HG02759 (cell line): ENCODE results near the gene ADNP.

Source experiments
- ATAC-seq: cut with Tn5 transposase; IDR thresholded peaks from one replicate; pipeline ENCODE4 v1.9.1; 2021; ENCODE audit warnings: mild to moderate bottlenecking, moderate library complexity; ENCODE audit not compliant: unreplicated experiment

ADNP gene

DNA sequence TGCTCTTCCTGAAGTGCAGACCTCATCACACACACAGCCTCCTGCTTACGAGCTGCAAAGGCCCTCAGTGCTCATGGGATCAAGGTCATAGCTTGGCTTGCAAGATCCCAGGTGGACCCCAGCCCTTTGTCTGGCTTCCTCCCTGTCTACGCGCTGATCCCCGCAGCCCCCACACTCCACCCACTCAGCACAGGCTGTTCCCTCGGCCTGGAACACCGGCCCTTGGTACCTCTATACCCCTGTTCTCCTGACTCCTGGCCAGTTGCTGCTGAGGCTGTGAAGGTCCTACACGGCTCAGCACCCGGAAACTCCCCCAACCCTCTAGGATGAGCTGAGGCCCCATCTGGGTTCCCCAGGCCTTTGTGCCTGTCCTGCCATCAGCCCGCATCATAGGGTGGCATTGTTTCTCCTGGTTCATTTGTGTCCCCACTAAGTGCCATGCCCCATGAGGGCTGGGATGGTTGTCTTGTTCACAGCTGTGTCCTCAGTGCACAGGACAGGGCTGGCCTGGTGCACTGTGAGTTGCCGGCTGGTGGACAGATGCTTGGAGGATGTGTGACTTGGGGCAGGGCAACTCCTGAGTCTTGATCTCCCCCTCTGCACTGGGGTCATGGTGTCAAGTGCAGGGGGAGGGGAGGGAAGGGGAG is 57.0 kb downstream of the ADNP start:
- no peak for ATAC-seq

DNA sequence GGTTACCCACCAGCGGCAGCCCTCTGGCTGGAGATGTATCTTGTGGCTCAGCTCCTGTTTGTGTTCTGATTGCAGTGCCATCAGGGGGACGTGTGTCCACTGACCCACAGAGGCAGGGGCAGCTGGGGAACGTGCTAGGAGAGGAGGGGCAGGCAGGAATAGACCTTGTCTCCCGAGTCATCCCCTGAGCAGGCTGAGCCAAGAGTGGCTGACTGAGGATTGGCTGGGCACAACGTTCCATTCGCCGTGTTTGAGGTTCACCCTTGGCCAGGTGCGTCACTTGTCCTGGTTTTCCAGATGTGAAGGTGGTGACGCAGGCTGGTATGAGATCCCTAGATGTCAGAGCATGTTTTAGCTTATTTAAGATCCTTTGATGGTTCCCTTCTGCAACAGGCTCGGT is 57.7 kb downstream of the ADNP start:
- no peak for ATAC-seq

DNA sequence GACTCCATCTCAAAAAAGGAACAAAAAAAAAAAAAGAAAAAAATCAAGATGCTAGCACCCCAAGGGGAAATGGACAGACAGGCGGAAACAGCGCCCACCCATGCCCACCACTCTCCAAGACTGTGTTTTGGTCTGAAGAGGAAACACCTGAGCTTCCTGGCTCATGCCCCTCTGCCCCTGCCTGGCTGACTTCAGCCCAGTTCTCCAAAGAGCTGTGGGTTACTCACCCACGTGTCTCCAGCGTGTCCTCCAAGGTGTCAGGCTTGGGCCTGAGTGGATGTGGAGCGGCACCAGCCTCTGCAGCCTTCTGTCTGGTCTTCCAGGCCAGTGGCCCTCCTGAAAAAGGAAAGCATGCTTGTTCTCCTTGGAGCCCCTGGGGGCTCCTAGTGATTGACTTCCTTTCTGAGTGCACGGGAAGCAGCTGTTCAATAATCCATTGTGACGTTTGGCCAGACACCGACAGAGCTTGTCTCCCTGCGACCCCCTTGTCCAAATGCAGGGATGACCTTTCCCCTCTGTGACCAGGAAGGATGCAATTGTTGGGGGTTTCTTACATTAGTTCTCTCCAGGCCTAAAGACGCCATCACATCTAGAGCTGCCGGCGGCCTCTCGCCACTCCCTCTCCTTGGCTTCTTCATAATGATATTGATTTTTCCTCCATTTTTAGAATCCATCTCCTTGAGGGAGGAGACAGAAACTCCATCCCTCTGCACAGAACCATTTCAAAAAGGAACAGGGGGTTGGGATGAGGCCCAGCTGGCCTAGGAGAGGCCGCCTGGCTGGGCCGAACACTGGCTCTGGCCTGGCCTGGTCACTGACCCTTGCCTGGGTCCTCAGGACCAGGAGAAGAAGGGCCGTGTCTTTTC is 58.4 kb downstream of the ADNP start:
- no peak for ATAC-seq

DNA sequence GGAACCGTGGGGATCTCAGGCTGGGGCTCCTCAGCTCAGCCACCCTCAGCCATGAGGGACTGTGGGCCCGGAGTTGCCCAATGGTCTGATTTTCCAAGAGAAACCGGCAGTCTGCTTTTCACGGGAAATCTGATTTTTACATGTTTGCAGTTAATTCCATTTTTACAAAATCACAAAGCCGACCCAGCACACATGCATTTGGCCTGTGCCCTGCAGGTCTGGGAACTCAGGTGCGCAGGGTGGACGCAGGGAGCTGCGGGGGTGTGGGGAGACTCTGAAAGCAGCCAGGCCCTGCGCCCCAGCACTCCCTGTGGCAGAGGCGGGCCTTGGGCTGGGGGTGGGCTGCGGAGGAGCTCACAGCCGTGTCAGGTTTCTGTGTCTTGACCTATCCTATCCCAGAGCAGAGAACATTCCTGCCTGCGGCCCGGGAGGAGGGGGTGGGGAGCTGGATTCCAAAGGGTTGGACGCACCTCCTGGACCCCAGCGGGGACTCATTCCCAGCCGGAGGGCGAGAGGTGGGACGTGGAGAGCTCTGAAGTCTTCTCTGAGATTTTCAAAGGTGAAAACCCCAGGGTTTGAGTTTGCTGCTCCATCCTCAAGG is 60.6 kb downstream of the ADNP start:
- ATAC-seq = no peak

DNA sequence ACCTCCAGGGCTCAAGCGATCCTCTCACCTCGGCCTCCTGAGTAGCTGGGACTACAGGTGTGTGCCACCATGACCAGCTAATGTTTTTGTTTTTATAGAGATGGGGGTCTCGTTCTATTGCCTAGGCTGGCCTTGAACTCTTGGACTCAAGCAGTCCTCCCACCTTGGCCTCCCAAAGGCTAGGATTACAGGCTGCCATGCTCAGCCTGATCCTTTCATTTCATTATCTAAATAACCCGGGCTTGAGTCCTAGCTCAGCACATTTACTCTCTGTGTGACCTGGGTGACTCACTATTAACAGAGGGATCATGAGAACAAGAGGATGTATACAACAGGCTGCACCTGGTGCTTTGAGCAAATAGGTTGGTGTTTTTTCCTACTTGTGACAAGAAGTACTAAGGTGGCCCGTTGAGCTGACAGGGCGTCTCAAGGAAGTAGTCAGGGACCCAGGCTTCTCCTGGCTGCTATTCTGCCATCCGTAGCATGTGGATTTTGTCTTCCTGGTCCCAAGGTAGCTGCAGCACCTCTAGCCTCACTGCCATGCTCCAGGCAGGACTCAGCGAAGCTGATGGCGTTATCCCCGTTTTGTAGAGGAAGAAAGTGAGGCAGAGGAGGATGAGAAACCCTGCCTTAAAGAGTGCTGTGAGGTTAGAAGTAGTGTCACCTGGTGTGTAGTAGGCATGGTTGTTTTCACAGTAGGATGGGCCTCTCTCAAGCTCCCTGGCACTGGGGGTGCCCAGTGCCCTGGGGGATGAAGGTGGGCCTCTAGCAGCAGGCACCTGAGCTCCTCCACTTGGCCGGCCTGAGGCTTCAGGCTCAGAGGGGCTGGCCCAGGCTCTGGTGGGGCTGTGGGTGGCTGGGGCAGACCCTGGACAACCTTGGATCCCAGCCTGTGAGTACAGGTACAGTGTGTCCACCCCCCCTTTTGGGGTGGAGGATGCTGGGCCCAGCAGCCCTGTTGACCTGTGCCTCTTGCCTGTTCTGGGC is 62.4 kb downstream of the ADNP start:
- no peak for ATAC-seq

DNA sequence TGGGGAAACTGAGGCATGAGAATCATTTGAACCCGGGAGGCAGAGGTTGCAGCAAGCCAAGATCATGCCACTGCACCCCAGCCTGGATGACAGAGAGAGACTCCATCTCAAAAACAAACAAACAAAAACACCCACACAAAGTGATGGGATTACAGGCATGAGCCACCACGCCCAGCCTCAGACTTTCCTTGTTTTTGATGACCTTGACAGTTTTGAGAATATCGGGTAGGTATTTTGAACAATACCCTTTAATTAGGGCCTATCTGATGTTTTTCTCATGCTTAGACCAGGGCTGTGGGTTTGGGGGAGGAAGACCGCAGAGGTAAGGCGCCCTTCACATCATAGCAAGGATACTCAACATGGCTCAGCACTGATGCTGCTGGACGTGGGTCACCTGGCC is 63.4 kb downstream of the ADNP start:
- ATAC-seq = no peak

DNA sequence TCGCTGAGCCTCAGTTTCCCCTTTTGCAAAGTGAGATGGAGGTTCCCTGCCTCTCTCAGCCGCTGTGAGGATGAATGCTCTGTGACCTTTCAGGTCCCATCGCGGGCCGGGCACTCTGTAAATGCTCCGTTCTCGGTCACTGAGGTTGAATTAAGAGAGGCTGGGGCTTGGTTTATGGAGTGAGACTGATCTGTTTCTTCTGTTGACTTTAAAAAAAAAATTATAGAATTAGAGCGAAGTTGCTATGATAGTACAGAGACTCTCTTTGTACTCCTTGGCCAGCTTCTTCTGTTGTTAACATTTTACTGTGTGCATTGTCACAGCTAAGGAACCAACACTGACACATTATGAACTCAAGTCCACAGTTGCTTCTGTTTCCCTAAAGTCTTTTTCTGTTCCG is 64.4 kb downstream of the ADNP start:
- no peak for ATAC-seq

DNA sequence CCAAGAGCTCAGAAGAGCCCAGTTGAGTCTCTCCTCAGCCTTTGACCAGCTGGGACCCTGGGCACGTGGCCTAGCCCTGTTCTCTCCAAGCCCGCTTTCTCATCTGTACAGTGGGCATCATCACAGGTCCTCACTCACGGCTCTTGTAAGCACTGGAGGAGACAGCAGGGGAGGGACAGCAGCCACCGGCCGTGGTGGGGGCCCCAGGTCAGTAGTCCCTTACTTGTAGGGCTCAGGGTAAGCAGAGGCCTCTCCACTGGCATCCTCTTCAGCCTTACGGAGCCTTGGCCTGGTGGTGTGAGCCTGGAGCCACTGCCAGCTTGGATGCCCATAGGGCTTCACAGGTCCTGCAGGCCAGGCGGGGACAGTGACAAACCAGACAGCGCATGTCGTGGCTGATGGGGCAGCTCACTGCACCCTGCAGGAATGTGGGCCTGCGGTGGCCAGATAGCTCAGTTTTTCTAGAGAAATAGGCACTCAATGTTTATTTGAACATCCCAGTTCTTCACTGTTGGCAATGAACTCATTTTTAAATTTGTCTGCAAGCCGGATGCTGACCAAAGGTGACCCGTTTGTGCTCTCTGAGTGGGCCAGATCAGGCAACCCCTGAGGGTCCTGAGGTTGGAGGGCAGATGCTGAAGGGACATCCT is 65.1 kb downstream of the ADNP start:
- no peak for ATAC-seq

DNA sequence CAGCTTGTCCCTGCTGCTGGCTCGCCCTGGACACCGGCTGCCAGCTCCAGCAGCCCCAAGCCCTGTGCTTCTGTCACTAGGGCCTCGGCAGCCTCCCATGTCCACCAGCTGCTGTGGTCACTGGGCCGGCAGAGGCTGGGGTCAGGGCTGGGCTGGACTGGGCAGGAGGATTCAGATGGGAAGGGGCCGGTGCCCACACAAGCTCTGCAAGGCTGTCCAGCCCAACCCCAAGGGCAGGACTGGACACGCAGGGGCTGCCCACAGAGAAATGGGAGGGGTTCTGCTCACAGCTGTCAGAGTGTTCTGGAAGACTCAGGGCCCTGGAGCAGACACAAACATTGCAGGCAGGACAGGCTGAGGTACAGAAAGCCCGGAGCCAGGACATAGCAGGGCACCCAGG is 65.6 kb downstream of the ADNP start:
- no peak for ATAC-seq

DNA sequence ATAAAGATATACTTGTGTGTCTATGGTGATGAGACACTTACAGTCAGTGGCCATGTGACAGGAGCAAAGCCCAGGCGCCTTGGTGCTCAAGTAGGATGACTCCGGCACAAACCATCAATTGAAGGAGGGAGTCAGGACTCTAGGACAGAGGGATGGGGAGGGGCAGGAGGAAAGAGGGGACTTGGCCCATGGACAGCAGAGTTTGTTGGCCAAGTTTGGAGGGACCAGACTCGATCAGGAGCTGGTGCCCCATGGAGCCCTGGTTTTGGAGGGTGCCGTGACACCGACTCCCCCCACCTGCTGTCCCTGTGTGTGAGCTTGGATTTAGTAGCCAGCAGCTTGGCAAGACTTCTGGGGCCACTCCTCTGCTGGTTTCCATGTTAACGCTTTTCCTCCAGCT is 66.1 kb downstream of the ADNP start:
- ATAC-seq = no peak

DNA sequence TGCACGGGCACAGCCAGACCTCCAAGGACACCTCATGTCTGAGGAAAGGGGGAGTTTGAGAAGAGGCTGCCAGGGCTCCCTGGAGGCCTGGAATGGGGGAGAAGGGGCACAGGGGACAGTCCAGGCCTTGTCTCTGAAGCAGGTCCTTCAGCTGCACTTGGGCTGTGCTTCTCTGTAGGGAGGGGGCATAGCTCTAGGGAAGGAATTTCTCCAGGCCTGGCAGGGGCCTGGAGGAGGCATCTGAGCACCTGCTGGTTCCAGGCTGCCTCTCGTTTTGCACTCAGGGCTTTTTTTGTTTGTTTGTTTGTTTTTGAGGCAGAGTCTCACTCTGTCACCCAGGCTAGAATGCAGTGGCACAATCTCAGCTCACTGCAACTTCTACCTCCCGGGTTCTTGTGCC is 68.7 kb downstream of the ADNP start:
- no peak for ATAC-seq

DNA sequence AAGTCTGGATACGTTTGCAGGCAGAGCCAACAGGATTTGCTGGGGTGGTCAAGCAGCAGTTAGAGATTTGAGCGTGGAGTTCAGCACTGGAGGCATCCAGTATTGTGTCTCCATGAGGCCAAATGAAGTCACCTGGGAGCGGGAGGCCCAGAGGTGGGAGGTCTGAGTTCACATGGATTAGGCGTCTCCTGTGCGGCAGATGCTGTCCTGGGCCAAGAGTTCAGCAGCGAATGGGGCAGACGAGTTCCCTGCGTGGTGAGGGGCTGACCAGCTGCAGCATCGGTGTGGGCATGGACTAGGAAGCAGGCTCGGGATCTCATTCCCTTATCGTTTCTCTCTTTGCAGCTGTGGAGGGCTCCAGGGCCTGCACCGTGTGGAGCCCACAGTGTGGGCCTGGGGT is 70.2 kb downstream of the ADNP start:
- ATAC-seq = no peak

DNA sequence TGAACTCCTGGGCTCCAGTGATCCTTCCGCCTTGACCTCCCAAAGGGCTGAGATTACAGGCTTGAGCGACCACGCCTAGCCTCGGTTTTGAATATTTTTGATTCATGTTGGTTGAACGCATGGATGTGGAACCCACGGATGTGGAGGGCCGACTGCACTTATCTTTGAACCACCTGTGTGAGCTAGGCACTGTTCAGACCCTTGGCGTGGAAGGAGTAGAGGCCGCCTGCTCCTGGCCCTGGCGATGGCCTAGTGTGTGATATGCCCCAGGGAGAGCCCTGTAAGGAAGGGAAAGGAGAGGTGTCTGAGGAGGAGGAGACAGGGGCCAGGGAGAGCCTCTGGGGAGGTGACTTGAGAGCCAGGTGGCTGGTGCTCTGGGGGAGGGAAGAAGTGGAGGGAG is 72.1 kb downstream of the ADNP start:
- ATAC-seq = no peak

DNA sequence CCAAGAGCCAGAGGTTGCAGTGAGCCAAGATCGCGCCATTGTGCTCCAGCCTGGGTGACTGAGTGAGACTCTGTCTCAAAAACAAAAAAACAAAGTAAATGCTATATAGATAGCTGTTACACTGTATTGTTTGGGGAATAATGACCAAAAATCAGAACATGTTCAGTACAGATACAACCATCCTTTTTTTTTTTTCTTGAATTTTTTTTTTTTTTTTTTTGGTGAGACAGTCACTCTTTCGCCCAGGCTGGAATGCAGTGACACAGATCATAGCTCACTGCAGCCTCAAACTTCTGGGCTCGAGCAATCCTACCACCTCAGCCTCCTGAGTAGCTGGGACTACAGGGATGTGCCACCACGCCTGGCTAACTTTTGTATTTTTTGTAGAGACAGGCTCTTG is 72.7 kb downstream of the ADNP start:
- no peak for ATAC-seq

DNA sequence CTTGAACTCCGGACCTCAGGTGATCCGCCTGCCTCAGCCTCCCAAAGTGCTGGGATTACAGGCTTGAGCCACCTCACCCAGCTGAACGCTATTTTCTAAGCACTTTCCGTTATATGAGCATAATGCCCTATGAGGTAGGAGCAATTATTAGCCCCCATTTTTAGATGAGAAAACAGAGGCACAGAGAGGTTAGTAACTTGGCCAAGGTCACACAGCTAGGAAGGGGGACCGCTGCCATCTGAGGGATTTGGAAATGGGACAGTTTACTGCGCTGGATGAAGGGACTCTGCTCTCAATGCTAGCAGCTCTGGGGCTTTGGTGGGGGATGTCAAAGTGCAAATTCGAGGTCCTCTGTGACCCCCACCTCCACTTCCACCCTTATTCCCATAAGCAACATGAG is 73.9 kb downstream of the ADNP start:
- ATAC-seq = no peak

DNA sequence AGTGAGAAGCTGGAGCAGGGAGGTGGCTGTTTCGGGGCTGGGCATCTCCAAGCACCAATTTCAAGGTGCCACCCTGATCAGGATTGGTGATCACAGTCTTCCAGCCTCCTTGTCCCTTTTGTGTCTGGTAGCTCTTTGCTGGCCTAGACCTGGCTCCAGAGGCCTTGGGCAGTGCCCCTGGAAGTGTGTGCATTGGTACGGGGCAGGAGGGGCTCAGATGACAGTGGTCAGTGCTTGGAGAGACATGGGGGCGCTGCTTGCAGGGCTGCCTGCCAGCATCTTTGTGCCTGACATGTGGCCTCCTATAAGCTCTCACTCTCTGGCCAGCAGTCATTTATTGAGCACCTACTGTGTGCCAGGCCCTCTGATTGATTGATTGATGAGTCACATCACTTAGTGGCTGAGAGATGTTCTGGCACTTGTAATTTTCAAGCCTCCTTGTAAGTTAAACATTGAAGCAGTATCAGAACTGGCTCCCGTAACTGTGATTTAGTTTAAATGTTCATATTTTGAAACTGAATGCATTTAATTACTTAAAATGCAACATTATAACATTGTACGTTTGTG is 74.7 kb downstream of the ADNP start:
- no peak for ATAC-seq

DNA sequence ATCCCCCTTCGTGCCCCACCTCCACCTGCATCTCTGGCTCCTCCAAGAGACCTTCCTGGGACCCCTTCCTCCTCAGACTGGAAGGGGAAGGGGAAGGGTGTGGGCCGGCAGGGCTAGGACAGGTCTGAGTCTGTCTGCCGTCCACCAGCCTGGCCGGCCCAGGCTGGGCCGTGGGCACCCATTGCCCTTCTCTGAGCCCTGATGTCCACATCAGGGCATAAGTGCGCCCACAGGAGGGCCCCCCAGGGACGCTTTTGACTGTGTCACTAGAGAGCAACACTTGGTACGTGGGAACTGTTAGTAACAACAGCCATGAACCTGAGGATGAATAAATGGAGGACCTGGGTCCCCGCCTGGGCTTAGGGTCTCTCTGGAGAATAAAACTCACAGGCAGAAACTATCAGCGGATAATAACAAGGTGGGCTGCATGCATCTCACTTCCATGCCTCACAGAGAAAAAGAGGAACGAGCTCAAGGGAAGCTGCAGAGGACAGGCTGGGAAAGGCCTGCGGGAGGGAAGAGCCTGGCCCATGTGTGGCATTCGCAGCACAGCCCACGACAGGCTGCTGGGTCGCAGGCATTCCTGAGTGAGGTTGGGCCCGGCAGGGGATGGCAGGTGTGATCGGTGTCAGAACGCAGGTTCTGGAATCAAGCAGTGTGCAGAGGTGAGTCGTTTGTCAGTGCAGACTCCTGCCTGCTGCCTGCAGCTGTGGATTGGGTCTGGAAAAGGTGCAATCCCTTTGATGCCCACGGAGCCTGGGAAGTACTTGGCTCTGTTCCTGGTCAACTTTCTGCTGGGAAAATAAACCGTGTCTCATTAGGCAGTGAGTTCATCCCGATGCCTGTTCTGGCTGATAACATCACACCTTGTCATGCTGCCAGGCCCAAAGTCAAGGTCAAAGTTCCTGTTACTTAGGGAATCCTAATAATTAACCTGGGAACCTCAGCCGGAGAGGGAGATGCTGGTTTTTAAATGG is 75.5 kb downstream of the ADNP start:
- ATAC-seq = no peak

DNA sequence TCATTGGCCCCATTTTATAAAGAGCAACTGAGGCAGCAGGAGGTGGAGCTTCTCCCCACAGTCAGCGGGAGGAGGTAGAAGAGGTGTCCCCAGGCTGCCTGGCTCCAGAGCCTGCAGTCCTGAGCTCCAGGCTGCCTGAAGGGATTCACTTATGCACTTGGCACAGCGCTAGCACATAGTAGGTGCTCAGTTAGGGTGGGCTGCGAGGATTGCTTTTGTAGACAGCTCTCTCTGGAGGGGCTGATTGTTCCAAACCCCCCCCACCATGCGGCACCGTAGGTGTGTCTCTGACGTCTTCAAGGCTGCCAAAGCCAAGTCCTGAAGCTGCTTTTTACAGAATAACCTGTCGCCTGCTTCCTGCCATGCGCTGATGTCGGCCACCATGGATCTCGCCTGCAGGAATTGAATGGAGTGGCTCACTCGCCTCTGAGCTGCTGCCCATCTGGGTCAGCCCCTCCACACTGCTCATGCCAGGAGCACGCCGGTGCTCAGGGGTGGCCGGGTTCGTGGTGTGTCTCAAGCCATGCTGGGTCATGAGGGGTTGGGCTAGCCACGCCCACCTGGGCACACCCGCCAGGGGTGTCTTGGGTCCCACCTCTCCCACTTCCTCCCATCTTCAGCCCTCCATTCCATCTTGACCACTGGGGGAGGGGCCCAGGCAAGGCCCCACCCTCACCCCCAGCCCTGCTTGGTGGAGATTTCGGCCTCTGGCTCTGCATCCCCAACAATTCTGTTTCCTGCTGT is 76.6 kb downstream of the ADNP start:
- no peak for ATAC-seq
